Ishikawa (cell line): ENCODE data around the gene VSTM2B.

Experiments
- CEBPB ChIP-seq: IDR thresholded peaks from 2 replicates; pipeline ENCODE4 v1.6.1; 2012
- CREB1 ChIP-seq: IDR thresholded peaks from 2 replicates; pipeline ENCODE4 v1.6.1; 2012; ENCODE audit warnings: low read depth
- EGR1 ChIP-seq: IDR thresholded peaks from 2 replicates; pipeline ENCODE4 v1.6.1; 2012
- EP300 ChIP-seq: IDR thresholded peaks from 2 replicates; pipeline ENCODE4 v1.6.1; 2012; ENCODE audit warnings: borderline replicate concordance
- FOXM1 ChIP-seq: IDR thresholded peaks from 2 replicates; pipeline ENCODE4 v1.6.1; 2012; ENCODE audit warnings: low read depth, borderline replicate concordance
- MAX ChIP-seq: IDR thresholded peaks from 2 replicates; pipeline ENCODE4 v1.6.1; 2012
- NFIC ChIP-seq: IDR thresholded peaks from 2 replicates; pipeline ENCODE4 v1.6.1; 2012
- RAD21 ChIP-seq: IDR thresholded peaks from 2 replicates; pipeline ENCODE4 v1.6.1; 2012; ENCODE audit warnings: low read depth
- REST ChIP-seq: IDR thresholded peaks from 2 replicates; pipeline ENCODE4 v1.6.1; 2012; ENCODE audit warnings: low read depth, mild to moderate bottlenecking
- TAF1 ChIP-seq: IDR thresholded peaks from 2 replicates; pipeline ENCODE4 v1.6.1; 2012; ENCODE audit warnings: low read depth, mild to moderate bottlenecking
- TCF12 ChIP-seq: IDR thresholded peaks from 2 replicates; pipeline ENCODE4 v1.6.1; 2012; ENCODE audit warnings: low read depth
- TEAD4 ChIP-seq: IDR thresholded peaks from 2 replicates; pipeline ENCODE4 v1.6.1; 2012
- USF1 ChIP-seq: IDR thresholded peaks from 2 replicates; pipeline ENCODE4 v1.6.1; 2012
- YY1 ChIP-seq: IDR thresholded peaks from 2 replicates; pipeline ENCODE4 v1.6.1; 2012; ENCODE audit warnings: low read depth
- ZBTB7A ChIP-seq: IDR thresholded peaks from 2 replicates; pipeline ENCODE4 v1.6.1; 2012; ENCODE audit warnings: low read depth

VSTM2B gene

GRCh38 chr19:29541473-29542253, 15.9 kb downstream of the VSTM2B start:
- TF ChIP-seq CEBPB (no peak), RAD21 (no peak)

GRCh38 chr19:29542327-29542726, 16.5 kb downstream of the VSTM2B start:
- no peak for TF ChIP-seq EP300
- no peak for TF ChIP-seq FOXM1
- no peak for TF ChIP-seq CEBPB
- no peak for TF ChIP-seq TCF12
- no peak for TF ChIP-seq ZBTB7A
- no peak for TF ChIP-seq MAX
- no peak for TF ChIP-seq YY1
- no peak for TF ChIP-seq NFIC
- no peak for TF ChIP-seq USF1
- no peak for TF ChIP-seq TEAD4
- no peak for TF ChIP-seq RAD21
- no peak for TF ChIP-seq TAF1
- no peak for TF ChIP-seq EGR1
- TF ChIP-seq CREB1, result no peak
- TF ChIP-seq REST, result no peak

GRCh38 chr19:29542776-29543175, 17.0 kb downstream of the VSTM2B start:
- TF ChIP-seq RAD21 (no peak), REST (no peak), USF1 (no peak), EGR1 (no peak), CREB1 (no peak), MAX (no peak), EP300 (no peak), ZBTB7A (no peak), CEBPB (no peak), NFIC (no peak), YY1 (no peak)

GRCh38 chr19:29543381-29543780, 17.6 kb downstream of the VSTM2B start:
- no peak for TF ChIP-seq CEBPB
- no peak for TF ChIP-seq CREB1
- no peak for TF ChIP-seq ZBTB7A
- TF ChIP-seq EP300, result no peak
- no peak for TF ChIP-seq TCF12
- no peak for TF ChIP-seq FOXM1
- no peak for TF ChIP-seq EGR1
- no peak for TF ChIP-seq TAF1
- no peak for TF ChIP-seq MAX
- no peak for TF ChIP-seq USF1
- no peak for TF ChIP-seq YY1
- no peak for TF ChIP-seq TEAD4
- no peak for TF ChIP-seq RAD21
- no peak for TF ChIP-seq REST
